Activated CD4-positive, CD25-positive, alpha-beta regulatory T cell treated with anti-CD3 and anti-CD28 coated beads, Interleukin-2, amount 50 U/mL, for 72 hours (primary cell): ENCODE measurements around the gene SLC30A7.

Experiments used
- DNase-seq: peaks from one replicate; pipeline ENCODE4 v3.0.0; 2021

The SLC30A7 gene

GRCh38 chr1:100988121-100988520, 92.2 kb downstream of the SLC30A7 start:
- no peak for DNase-seq

GRCh38 chr1:100989306-100990077, 93.6 kb downstream of the SLC30A7 start:
- DNase-seq, result no peak

GRCh38 chr1:100995198-100995988, 99.5 kb downstream of the SLC30A7 start:
- DNase-seq, result no peak

GRCh38 chr1:100998426-100998825, 102.5 kb downstream of the SLC30A7 start:
- DNase-seq, result no peak

GRCh38 chr1:101000131-101000873, 104.4 kb downstream of the SLC30A7 start:
- no peak for DNase-seq

GRCh38 chr1:101002551-101002950, 106.7 kb downstream of the SLC30A7 start:
- no peak for DNase-seq

GRCh38 chr1:101003012-101003650, 107.2 kb downstream of the SLC30A7 start:
- DNase-seq, result no peak

- DNase-seq, result no peak
Measured at GRCh38 chr1:101004061-101004460, 108.2 kb downstream of the SLC30A7 start.

GRCh38 chr1:101004670-101005069, 108.8 kb downstream of the SLC30A7 start:
- DNase-seq, result no peak

- no peak for DNase-seq
Measured at GRCh38 chr1:101005183-101005582, 109.3 kb downstream of the SLC30A7 start.

GRCh38 chr1:101005871-101006270, 110.0 kb downstream of the SLC30A7 start:
- DNase-seq, result no peak

GRCh38 chr1:101006553-101006952, 110.7 kb downstream of the SLC30A7 start:
- DNase-seq, result no peak

GRCh38 chr1:101008229-101008834, 112.4 kb downstream of the SLC30A7 start:
- no peak for DNase-seq

GRCh38 chr1:101013776-101014175, 117.9 kb downstream of the SLC30A7 start:
- no peak for DNase-seq

- DNase-seq, result no peak
Measured at GRCh38 chr1:101017448-101017847, 121.6 kb downstream of the SLC30A7 start.

- no peak for DNase-seq
Measured at GRCh38 chr1:101022294-101022693, 126.4 kb downstream of the SLC30A7 start.

GRCh38 chr1:101025283-101025656, 129.4 kb downstream of the SLC30A7 start:
- DNase-seq, result peak; percentile 48

GRCh38 chr1:101025657-101026429, 130.0 kb downstream of the SLC30A7 start, which contains the start of gene DPH5:
TSS of gene DPH5 (minus strand) at chr1:101025784. CDS start at chr1:101025443, 341 bp downstream.
- peak; percentile 89 for DNase-seq

- no peak for DNase-seq
Measured at GRCh38 chr1:101026430-101026788, 130.5 kb downstream of the SLC30A7 start.

- no peak for DNase-seq
Measured at GRCh38 chr1:101027194-101027772, 131.4 kb downstream of the SLC30A7 start.

- DNase-seq, result no peak
Measured at GRCh38 chr1:101028466-101028865, 132.6 kb downstream of the SLC30A7 start.
